ENCODE results near the gene LMNTD2. TPM values are rescaled to one million over a fixed set of nuclear protein-coding genes. Genes with fewer than 3 reads are reported as not detected.
A peak's percentile ranks its signal among the peaks of the same experiment; 100 is the strongest.
"Not testable (repeated sequence)": the region's sequence is repeated elsewhere in the genome, so short reads cannot be mapped to it uniquely, and the experiment has no call there.

LMNTD2 gene
- total RNA-seq, 1 experiment from 2014 or later: 18.4 TPM

- in situ Hi-C loops (cut with HindIII; ENCODE audit: low pct_unique_long_range_greater_than_20kb, low sequenced_read_pairs); DNase-seq (ENCODE audit: low read depth): not testable (repeated sequence)
Measured at GRCh38 chr11:574031-574570, 13.6 kb upstream of the LMNTD2 start.

GRCh38 chr11:573146-573759, 12.7 kb upstream of the LMNTD2 start:
- DNase-seq (ENCODE audit: low read depth): no peak
- in situ Hi-C loops (cut with HindIII; ENCODE audit: low pct_unique_long_range_greater_than_20kb, low sequenced_read_pairs): no loop called here

GRCh38 chr11:571802-572185, 11.3 kb upstream of the LMNTD2 start:
- in situ Hi-C loops (cut with HindIII; ENCODE audit: low pct_unique_long_range_greater_than_20kb, low sequenced_read_pairs): no loop called here
- no peak for DNase-seq (ENCODE audit: low read depth)

- no peak for DNase-seq (ENCODE audit: low read depth)
- in situ Hi-C loops (cut with HindIII; ENCODE audit: low pct_unique_long_range_greater_than_20kb, low sequenced_read_pairs): no loop called here
Measured at GRCh38 chr11:569158-569885, 8.8 kb upstream of the LMNTD2 start.

GRCh38 chr11:568306-569157, 8.0 kb upstream of the LMNTD2 start:
- peak; percentile 95 for DNase-seq (ENCODE audit: low read depth)
- in situ Hi-C loops (cut with HindIII; ENCODE audit: low pct_unique_long_range_greater_than_20kb, low sequenced_read_pairs): no loop called here

- in situ Hi-C loops (cut with HindIII; ENCODE audit: low pct_unique_long_range_greater_than_20kb, low sequenced_read_pairs): no loop called here
Measured at GRCh38 chr11:567629-568292, 7.2 kb upstream of the LMNTD2 start.

GRCh38 chr11:567011-567628, 6.6 kb upstream of the LMNTD2 start:
- in situ Hi-C loops (cut with HindIII; ENCODE audit: low pct_unique_long_range_greater_than_20kb, low sequenced_read_pairs): no loop called here
- DNase-seq (ENCODE audit: low read depth): no peak

More at GRCh38 chr11:567629-568292, 7.2 kb upstream of the LMNTD2 start:
- no peak for DNase-seq (ENCODE audit: low read depth)

GRCh38 chr11:565921-566509, 5.5 kb upstream of the LMNTD2 start:
- in situ Hi-C loops (cut with HindIII; ENCODE audit: low pct_unique_long_range_greater_than_20kb, low sequenced_read_pairs): no loop called here
- no peak for DNase-seq (ENCODE audit: low read depth)

GRCh38 chr11:563812-564578, 3.5 kb upstream of the LMNTD2 start:
- no peak for DNase-seq (ENCODE audit: low read depth)
- in situ Hi-C loops (cut with HindIII; ENCODE audit: low pct_unique_long_range_greater_than_20kb, low sequenced_read_pairs): no loop called here

- in situ Hi-C loops (cut with HindIII; ENCODE audit: low pct_unique_long_range_greater_than_20kb, low sequenced_read_pairs): no loop called here
- no peak for DNase-seq (ENCODE audit: low read depth)
Measured at GRCh38 chr11:563066-563811, 2.7 kb upstream of the LMNTD2 start.

- no peak for DNase-seq (ENCODE audit: low read depth)
- in situ Hi-C loops (cut with HindIII; ENCODE audit: low pct_unique_long_range_greater_than_20kb, low sequenced_read_pairs): no loop called here
Measured at GRCh38 chr11:562046-562645, 1.6 kb upstream of the LMNTD2 start.

- in situ Hi-C loops (cut with HindIII; ENCODE audit: low pct_unique_long_range_greater_than_20kb, low sequenced_read_pairs): no loop called here
- DNase-seq (ENCODE audit: low read depth): peak; percentile 92
Measured at GRCh38 chr11:561148-562003, 838 bp upstream of the LMNTD2 start.

GRCh38 chr11:559712-560304, 730 bp downstream of the LMNTD2 start:
- no peak for DNase-seq (ENCODE audit: low read depth)

GRCh38 chr11:559020-559620, 1.4 kb downstream of the LMNTD2 start:
- in situ Hi-C loops (cut with HindIII; ENCODE audit: low pct_unique_long_range_greater_than_20kb, low sequenced_read_pairs): no loop called here
- DNase-seq (ENCODE audit: low read depth): no peak

More at GRCh38 chr11:559712-560304, 730 bp downstream of the LMNTD2 start:
- in situ Hi-C loops (cut with HindIII; ENCODE audit: low pct_unique_long_range_greater_than_20kb, low sequenced_read_pairs): no loop called here

Data from Caki2 (cell line).